Measurements from ENCODE around the gene PI4KA. TPM values are rescaled to one million over a fixed set of nuclear protein-coding genes. Genes with fewer than 3 reads are reported as not detected.

Gene PI4KA
- total RNA-seq, 1 donor from 2014 or later = 117 TPM

- intact Hi-C loops (cut with micrococcal nuclease) = no loop called here
Measured at GRCh38 chr22:20881869-20882815, 23.5 kb upstream of the PI4KA start.

DNA sequence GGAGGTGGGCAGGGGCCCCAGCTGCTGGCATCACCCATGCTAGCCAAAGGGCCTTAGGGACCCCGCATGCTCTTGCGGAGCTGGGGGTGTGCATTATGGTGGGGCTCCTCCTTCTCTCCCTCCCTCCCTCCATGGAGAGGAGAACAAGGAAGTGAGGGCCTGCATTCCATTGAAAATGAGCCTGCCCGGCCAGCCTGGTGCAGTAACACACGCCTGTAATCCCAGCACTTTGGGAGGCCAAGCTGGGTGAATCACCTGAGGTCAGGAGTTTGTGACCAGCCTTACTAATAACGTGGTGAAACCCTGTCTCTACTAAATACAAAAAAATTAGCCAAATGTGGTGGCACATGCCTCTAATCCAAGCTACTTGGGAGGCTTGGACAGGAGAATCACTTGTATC is 22.6 kb upstream of the PI4KA start:
- intact Hi-C loops (cut with micrococcal nuclease) = no loop called here

- intact Hi-C loops (cut with micrococcal nuclease) = no loop called here
Measured at GRCh38 chr22:20877715-20878114, 19.1 kb upstream of the PI4KA start.

DNA sequence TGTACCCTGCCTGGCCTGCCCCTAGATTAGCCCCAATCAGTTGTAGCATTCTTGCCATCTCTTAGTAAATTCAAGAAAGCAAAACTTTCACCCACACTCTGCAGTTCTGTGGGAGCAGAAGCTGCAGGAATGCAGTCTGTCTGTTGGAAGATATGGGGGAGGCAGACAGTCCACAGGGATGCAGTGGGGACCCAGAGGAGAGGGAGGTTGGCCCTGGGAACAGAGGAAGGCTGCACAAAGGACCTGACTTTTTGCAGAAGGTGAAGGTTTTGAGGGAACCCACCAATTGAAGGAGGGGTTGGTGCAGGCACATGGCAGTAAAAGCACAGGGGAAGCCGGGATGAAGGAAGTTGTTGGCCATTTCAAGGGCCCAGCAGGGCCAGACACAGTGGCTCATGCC is 16.7 kb upstream of the PI4KA start:
- intact Hi-C loops (cut with micrococcal nuclease) = no loop called here

DNA sequence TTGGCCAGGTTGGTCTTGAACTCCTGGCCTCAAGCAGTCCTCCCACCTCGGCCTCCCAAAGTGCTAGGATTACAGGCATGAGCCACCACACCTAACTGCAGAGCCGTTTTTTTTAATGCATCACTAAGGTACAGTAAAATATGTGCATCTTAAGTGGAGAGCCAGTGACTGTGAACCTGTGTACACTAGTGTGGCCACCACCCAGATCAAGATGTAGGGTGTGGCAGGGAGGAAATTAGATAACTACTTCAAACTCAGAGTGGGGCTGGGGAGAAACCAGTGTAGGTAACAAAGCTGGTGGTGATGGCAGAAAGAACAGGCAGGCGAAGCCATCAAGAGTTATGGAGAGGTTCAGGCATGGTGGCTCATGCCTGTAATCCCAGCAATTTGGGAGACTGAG is 14.6 kb upstream of the PI4KA start:
- intact Hi-C loops (cut with micrococcal nuclease) = no loop called here

- intact Hi-C loops (cut with micrococcal nuclease) = no loop called here
Measured at GRCh38 chr22:20869234-20869633, 10.6 kb upstream of the PI4KA start.

- intact Hi-C loops (cut with micrococcal nuclease) = no loop called here
Measured at GRCh38 chr22:20868025-20868962, 9.7 kb upstream of the PI4KA start.

GRCh38 chr22:20867179-20868024 is 8.8 kb upstream of the PI4KA start:
- intact Hi-C loops (cut with micrococcal nuclease) = no loop called here

GRCh38 chr22:20866736-20867135 is 8.1 kb upstream of the PI4KA start:
- intact Hi-C loops (cut with micrococcal nuclease) = no loop called here

DNA sequence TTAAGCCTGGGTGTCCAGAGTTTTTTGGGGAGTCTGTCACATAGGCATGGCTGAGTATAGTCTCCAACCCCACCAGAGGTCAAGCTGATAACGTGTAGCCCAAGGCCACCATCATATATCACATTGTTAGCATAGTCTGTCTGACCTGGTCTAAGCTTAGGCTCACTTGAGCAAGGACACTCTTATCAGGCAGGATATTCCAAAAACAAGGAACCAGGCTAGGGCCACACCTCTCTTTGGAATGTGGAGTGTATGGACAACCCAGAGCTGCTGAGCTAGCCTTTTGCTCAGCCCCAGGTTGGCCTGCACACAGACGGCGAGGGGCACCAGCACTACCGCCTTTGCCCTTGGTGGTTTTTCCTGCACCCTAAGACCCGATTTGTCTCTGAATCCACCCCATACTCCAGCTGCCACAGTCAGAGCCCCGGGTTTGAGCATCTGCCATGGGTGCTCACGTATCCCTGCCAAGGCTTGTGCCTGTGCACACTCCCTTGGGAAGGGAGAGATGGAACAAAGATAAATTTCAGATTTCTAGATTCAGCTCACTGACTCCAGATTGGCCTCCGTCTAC is 7.3 kb upstream of the PI4KA start:
- intact Hi-C loops (cut with micrococcal nuclease) = no loop called here

GRCh38 chr22:20865331-20865730 is 6.7 kb upstream of the PI4KA start:
- intact Hi-C loops (cut with micrococcal nuclease) = no loop called here

DNA sequence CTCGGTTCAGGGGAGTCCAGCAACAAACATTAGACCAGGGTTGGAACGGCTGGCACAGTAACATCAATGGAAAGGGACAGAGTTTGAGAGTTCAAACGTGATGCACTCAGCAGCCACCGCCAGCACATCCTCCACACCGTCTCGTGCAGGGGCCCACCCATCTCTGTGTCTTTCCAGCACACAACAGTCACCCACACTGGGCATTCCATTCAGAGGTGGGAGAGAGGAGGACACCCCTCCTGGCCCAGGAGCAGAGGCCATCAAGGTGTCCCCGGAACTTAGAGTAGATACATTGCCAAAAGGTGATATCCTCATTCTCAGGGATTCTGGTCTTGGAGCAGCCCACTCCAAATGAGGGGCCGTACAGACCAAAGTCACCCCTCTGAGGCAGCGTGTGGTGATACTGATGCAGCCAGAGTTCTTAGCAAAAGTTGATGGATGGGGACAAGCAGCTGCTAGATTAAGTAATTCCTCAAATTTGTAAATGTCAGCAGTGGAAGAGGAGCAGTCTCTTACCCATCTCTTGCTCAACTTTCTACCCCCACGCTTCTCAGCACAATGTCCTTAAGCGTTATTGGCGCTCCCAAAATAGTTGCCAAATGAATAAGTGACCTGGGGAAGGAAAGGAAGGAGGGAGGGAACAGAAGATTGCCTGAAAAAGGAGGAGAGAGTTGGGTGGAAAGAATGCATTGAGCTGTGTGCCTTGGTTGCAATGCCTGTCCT is 5.7 kb upstream of the PI4KA start:
- intact Hi-C loops (cut with micrococcal nuclease) = no loop called here

- intact Hi-C loops (cut with micrococcal nuclease) = no loop called here
Measured at GRCh38 chr22:20863366-20863765, 4.8 kb upstream of the PI4KA start.

DNA sequence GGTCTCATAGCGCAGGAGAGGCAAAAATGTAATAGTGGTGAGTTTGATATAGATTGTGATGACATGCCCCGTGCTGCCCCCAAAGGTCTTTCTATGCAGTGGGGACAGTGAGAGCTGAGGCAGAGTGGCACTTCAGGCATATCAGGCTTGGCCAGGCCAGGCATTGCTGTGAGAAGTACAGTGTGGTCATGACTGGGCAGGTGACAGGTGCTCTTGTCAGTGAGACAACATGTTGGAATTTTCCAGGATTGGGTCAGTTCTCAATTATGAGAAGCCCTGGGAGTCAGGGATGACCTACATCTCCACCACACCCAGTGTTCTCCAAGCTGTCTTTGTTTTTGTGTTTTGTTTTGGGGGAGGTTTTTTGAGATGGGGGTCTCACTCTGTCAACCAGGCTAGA is 3.9 kb upstream of the PI4KA start:
- intact Hi-C loops (cut with micrococcal nuclease) = no loop called here

- intact Hi-C loops (cut with micrococcal nuclease) = loop anchor here (2.0 kb wide), 1 partner anchor 743 kb away; the partner anchor contains the start of genes RANBP1 and TRMT2A
Measured at GRCh38 chr22:20859615-20860014, 1.0 kb upstream of the PI4KA start.

DNA sequence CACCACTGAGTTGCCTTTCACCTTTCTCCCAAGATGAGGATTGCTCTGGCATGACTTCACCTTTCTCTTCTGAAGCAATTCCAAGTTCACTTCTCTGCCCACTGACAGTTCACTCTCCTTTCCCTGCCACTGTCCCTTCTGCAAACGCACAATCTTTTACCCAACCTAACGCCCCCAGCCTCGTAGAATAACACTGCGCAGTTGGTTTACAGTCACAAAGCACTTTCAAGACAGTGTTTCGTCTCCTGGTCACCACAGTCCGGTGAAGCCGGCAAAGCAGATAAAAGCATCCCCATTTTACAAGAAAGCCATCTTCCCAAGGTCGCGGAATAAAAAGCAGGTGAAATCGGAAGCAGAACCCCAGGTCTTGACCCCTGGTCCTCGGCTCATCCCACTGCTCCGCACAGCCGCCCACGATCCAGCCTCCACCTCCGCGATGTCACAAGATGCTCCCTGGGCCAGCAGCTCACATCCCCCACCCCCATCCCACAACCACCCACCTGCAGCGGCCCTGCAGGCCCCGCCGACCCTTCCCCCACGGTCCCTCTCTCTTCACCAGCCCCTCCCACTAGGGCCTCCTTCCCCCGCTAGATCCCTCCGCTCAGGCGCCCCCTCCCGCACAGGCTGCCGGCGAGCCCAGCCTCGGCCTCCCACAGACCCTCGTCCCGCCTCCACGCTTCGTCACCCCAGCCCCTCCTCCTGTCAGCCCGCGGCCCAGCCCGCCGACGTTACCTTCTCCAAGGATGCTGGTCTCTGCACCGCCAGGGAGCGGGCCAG is 585 bp downstream of the PI4KA start:
- intact Hi-C loops (cut with micrococcal nuclease) = loop anchor here (1.0 to 2.0 kb wide), 6 partner anchors 59 to 741 kb away; partner anchors contain the start of genes CRKL, MED15, RANBP1 and THAP7

GRCh38 chr22:20857247-20857643 is 1.4 kb downstream of the PI4KA start:
- intact Hi-C loops (cut with micrococcal nuclease) = no loop called here

DNA sequence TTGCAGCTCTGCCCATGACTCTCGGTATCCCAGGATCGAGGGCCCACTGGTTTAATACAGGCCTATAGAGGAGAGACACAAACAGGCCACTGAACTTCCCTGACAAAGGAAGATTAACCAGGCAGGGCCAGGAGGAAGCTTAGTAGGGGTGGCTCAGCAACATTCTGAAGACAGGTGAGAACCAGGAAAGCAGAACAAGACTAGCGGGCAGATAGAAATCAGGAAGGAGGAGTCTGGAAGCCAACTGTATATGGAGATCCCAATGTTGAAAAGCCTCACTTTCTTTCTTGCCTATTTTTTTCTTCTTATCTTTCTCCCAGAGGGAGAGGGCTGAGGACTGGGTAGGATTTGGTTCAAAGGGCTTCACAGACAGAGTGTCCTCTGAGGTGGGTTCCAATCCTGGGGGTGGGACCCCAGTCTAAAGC is 5.4 kb downstream of the PI4KA start:
- intact Hi-C loops (cut with micrococcal nuclease) = no loop called here

DNA sequence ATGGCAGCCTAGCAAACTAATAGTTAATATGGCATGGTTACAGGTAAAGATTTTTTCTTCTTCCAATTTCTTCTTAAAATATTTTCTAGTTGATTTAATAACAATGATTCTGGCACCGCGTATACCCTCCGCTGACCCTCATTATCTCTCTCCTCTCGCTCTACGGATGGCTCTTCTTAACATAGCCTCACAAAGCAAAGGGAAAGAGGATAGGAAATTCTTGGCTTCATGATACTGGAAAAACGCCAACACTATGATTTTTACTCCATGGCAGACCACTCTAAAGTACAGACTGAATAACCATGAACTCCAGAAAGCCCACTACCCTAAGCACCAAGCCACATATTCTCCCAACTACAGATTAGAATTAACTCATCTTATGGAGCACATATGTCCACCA is 6.1 kb downstream of the PI4KA start:
- intact Hi-C loops (cut with micrococcal nuclease) = no loop called here

Data from T-helper 1 cell treated with Interleukin-12 subunit alpha and Interleukin-12 subunit beta and Interleukin-4 antibody, amounts not matched to agents 30 ng/mL and 1 ng/mL, for 36 hours (primary cell).